Hepatocyte (in vitro differentiated cells): Measurements from ENCODE around the gene GBX1. TPM values are rescaled to one million over a fixed set of nuclear protein-coding genes. Genes with fewer than 3 reads are reported as not detected.

Experiments
- DNase-seq: peaks from one replicate; pipeline ENCODE4 v3.0.0-alpha.2; 2016; ENCODE audit warnings: low spot score
- H2AFZ ChIP-seq: fragments of 200-600 bp; sonication (generic); 2 replicates; pipeline ENCODE4 v1.6.0; 2016; ENCODE audit warnings: antibody characterized with exemption, mild to moderate bottlenecking
- H3K27ac ChIP-seq: fragments of 200-600 bp; sonication (generic); 2 replicates; pipeline ENCODE4 v1.5.1; 2016; ENCODE audit warnings: mild to moderate bottlenecking
- H3K27me3 ChIP-seq: fragments of 200-600 bp; sonication (generic); 2 replicates; pipeline ENCODE4 v1.6.1; 2016
- H3K36me3 ChIP-seq: fragments of 200-600 bp; sonication (generic); replicated peaks from 2 replicates; pipeline ENCODE4 v1.5.1; 2016; ENCODE audit warnings: low read depth; ENCODE audit not compliant: insufficient read depth
- H3K4me1 ChIP-seq: fragments of 200-600 bp; sonication (generic); 2 replicates; pipeline ENCODE4 v1.5.1; 2016; ENCODE audit warnings: mild to moderate bottlenecking, moderate library complexity; ENCODE audit not compliant: insufficient read depth
- H3K4me2 ChIP-seq: fragments of 200-600 bp; sonication (generic); 2 replicates; pipeline ENCODE4 v1.6.0; 2016
- H3K4me3 ChIP-seq: fragments of 200-600 bp; sonication (generic); 2 replicates; pipeline ENCODE4 v1.5.1; 2016; ENCODE audit warnings: mild to moderate bottlenecking
- H3K79me2 ChIP-seq: fragments of 200-600 bp; sonication (generic); 2 replicates; pipeline ENCODE4 v1.6.0; 2017; ENCODE audit warnings: mild to moderate bottlenecking
- H3K9me2 ChIP-seq: fragments of 200-600 bp; sonication (generic); replicated peaks from 2 replicates; pipeline ENCODE4 v1.6.0; 2017; ENCODE audit warnings: mild to moderate bottlenecking; ENCODE audit not compliant: insufficient read depth
- H3K9me3 ChIP-seq: fragments of 200-600 bp; sonication (generic); 2 replicates; pipeline ENCODE4 v1.5.1; 2016; ENCODE audit warnings: low read depth, mild to moderate bottlenecking
- H4K20me1 ChIP-seq: fragments of 200-600 bp; sonication (generic); 2 replicates; pipeline ENCODE4 v1.6.0; 2016; ENCODE audit warnings: mild to moderate bottlenecking; ENCODE audit not compliant: insufficient read depth, poor library complexity, severe bottlenecking
- EZH2 ChIP-seq: fragments of 200-600 bp; sonication (generic); IDR thresholded peaks from 2 replicates; pipeline ENCODE4 v1.6.1; 2016; ENCODE audit warnings: antibody characterized with exemption, mild to moderate bottlenecking, borderline replicate concordance
- EZH2phosphoT487 ChIP-seq: fragments of 200-600 bp; sonication (generic); IDR thresholded peaks from one replicate; pipeline ENCODE4 v1.6.1; 2018; ENCODE audit warnings: antibody characterized with exemption, mild to moderate bottlenecking, low read depth, moderate library complexity; ENCODE audit not compliant: unreplicated experiment, severe bottlenecking
- WGBS: methylation state at CpG from one replicate; pipeline ENCODE4 v1.1.6; 2016; ENCODE audit warnings: low lambda C conversion rate; ENCODE audit errors: missing lambda C conversion rate; 5-methylcytosine and 5-hydroxymethylcytosine counted together
- polyA plus RNA-seq: library from polyadenylated mRNA; unstranded; fragments of >200 nt; fragmentation: Nextera tagmentation; extraction: Ambion mirVana; gene quantifications from 2 replicates; pipeline ENCODE4 v1.2.1, GENCODE V29; 2016
- total RNA-seq: library from RNA; depleted of rRNA; stranded (reverse); fragments of >200 nt; gene quantifications from 2 replicates; pipeline ENCODE4 v1.2.3, GENCODE V29; 2014
- TF ChIP-seq, protein P1 (sequence below): fragments of 200-600 bp; sonication (generic); IDR thresholded peaks from 2 replicates; pipeline ENCODE4 v1.5.1; 2016; ENCODE audit warnings: antibody characterized with exemption, mild to moderate bottlenecking; ENCODE audit not compliant: poor library complexity

GBX1 gene
- total and polyA plus RNA-seq, 2 experiments from 2014 or later: not detected

DNA sequence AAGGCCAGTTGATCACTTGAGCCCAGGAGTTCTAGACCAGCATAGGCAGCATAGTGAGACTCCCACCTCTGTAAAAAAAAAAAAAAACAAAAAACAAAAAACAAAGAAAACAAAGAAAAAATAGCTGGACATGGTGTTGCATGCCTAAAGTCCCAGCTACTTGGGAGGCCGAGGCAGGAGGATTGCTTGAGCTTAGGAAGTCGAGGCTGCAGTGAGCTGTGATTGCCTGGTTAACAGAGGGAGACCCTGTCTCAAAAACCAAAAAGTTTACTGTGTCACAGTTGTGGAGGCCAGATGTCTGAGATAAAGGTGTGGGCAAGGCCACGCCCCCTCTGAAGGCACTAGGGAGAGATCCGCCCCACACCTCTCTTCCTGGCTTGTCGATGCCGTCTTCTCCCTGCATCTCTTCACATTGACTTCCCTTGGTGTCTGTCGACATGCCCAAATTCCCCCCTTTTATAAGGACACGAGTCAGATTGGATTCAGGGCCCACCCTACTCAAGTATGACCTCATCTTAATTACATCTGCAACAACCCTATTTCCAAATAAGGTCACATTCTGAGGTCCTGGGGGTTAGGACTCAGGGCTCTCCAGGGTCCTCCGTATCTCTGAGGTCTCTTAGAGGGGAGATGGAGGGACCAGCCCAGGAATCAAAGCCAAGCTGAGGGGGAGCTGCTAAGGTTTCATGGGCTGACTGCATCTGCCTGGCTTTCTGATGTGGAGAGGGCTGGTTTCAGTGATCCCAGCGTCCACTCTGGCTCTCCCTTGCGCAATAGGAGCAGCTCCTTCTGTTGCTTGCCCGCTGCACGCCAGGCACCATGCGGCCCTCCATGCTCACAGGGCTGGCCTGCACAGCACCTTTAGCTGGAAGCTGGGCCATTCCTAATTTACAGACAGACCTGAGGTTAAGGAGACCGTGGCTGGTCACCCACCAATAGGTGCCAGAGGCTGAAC, 58.1 kb downstream of the GBX1 start:
- no peak overlapping the region for H3K4me3 ChIP-seq
- H3K36me3 ChIP-seq: no peaks in the 10 kb centered on the region
- H3K27me3 ChIP-seq: no peaks in the 10 kb centered on the region
- H3K4me2 ChIP-seq: no peak overlapping the region
- WGBS: 73% methylated on average over 15 of the region's 15 CpGs
- TF ChIP-seq, protein P1, sequence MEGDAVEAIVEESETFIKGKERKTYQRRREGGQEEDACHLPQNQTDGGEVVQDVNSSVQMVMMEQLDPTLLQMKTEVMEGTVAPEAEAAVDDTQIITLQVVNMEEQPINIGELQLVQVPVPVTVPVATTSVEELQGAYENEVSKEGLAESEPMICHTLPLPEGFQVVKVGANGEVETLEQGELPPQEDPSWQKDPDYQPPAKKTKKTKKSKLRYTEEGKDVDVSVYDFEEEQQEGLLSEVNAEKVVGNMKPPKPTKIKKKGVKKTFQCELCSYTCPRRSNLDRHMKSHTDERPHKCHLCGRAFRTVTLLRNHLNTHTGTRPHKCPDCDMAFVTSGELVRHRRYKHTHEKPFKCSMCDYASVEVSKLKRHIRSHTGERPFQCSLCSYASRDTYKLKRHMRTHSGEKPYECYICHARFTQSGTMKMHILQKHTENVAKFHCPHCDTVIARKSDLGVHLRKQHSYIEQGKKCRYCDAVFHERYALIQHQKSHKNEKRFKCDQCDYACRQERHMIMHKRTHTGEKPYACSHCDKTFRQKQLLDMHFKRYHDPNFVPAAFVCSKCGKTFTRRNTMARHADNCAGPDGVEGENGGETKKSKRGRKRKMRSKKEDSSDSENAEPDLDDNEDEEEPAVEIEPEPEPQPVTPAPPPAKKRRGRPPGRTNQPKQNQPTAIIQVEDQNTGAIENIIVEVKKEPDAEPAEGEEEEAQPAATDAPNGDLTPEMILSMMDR: no peak
- no peak for TF ChIP-seq EZH2phosphoT487
- TF ChIP-seq EZH2: no peak
- H4K20me1 ChIP-seq: peaks cover 66% of the 10 kb centered on the region
- no peak overlapping the region for H3K27ac ChIP-seq
- H3K79me2 ChIP-seq: peaks cover 79% of the 10 kb centered on the region
- DNase-seq: peak; percentile 56
- H3K9me3 ChIP-seq: no peaks in the 10 kb centered on the region
- no peaks in the 10 kb centered on the region for H3K9me2 ChIP-seq
- H2AFZ ChIP-seq: no peak overlapping the region
- peaks cover 13% of the 10 kb centered on the region for H3K4me1 ChIP-seq

DNA sequence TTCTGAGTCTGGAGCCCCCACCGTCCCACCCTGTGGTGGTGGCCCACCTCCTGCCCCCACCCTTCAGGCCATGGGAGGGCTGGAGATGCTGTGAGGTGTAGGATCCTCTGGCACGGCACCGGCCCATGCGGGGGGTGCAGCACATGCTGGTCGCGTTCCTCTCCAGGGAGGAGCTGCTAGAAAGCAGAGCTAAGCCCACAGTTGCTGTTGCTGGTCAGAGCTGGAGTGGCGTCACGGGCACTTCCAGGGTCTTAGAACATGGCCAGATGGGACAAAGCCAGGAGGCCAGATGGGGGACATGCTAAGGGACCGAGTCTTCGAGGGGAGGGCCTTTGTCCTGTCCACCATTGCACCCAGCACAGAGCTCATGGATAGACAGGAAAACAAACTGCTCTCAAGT, 59.6 kb downstream of the GBX1 start:
- Histone ChIP-seq H3K36me3 (no peaks in the 10 kb centered on the region), H4K20me1 (peaks cover 65% of the 10 kb centered on the region), H3K27me3 (no peaks in the 10 kb centered on the region), H3K9me3 (no peaks in the 10 kb centered on the region), H3K4me1 (no peaks in the 10 kb centered on the region), H3K27ac (no peak overlapping the region), H3K4me3 (no peak overlapping the region), H2AFZ (no peak overlapping the region), H3K4me2 (no peak overlapping the region), H3K9me2 (no peaks in the 10 kb centered on the region), H3K79me2 (peaks cover 77% of the 10 kb centered on the region)
- TF ChIP-seq EZH2phosphoT487 (no peak), EZH2 (no peak)
- TF ChIP-seq, protein P1: no peak
- 94% methylated on average over 10 of the region's 10 CpGs for WGBS
- no peak for DNase-seq

DNA sequence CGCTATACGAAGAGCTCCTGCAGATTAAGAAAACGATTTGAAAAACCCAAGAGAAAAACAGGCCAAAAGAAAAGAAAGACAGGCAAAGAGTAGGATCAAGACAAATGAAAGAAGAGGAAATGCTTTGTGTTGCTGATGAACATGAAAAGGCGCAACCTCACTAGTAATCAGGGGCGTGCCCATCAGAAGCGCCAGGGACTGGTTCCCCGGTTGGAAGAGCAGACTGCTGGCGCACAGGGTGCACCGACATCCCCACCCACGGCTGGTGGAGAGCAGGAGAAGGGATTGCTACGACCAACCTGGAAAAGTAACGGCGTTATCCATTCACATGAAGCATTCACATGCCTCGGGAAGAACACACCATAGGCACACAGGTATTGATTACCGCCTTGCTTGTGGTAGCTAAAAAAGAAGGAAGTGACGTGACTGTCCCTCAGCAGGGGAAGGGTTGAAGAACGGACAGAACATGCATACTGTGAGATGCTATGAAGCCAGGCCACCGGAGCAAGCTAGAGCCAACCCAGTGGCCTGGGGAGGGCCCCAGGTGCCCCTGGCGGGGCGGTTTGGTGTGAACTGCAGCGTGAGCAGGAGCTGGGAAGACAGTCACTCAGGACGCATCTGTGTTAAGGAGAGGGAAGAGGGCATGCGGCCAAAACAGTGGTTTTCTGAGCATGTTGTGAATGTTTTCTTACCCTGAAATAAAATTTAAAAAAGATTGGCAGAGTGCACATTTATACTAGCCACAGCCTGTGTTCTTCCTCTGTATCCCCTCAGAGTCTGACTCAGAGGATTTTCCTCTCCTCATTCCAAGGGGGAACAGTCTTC, 62.9 kb downstream of the GBX1 start:
- 82% methylated on average over 23 of the region's 23 CpGs for WGBS
- Histone ChIP-seq H3K9me2 (no peaks in the 10 kb centered on the region), H3K4me3 (no peak overlapping the region), H3K27me3 (no peaks in the 10 kb centered on the region), H3K9me3 (no peaks in the 10 kb centered on the region), H2AFZ (no peak overlapping the region), H3K36me3 (no peaks in the 10 kb centered on the region), H3K4me2 (no peak overlapping the region), H4K20me1 (peaks cover 67% of the 10 kb centered on the region), H3K79me2 (peaks cover 82% of the 10 kb centered on the region), H3K4me1 (no peaks in the 10 kb centered on the region), H3K27ac (no peak overlapping the region)
- no peak for DNase-seq
- TF ChIP-seq, protein P1: no peak
- TF ChIP-seq EZH2phosphoT487 (no peak), EZH2 (no peak)
